A549 (cell line): Measurements from ENCODE around the gene TCF3. TPM values are rescaled to one million over a fixed set of nuclear protein-coding genes. Genes with fewer than 3 reads are reported as not detected.

ENCODE experiments used
- ATAC-seq, 2 experiments: fragments of 200-7000 bp in 1 of 2; fragments of >200 bp in 1 of 2; cut with Nextera tagmentation in 1 of 2; cut with Tn5 transposase in 1 of 2; 3 replicates each; pipeline versions ENCODE4 v1.8.0 to v1.9.1; 2018 to 2020; ENCODE audit warnings: mild to moderate bottlenecking in 1 of 2, moderate library complexity in 1 of 2
- CTCF ChIA-PET: fragments of 300-600 bp; sonication (Branson Sonifier 250); formaldehyde crosslinking; extraction: SDS; loops from one replicate; lab custom pipeline; 2021; ENCODE audit warnings: antibody characterized with exemption, inconsistent platforms; lab: Yijun Ruan, JAX
- POLR2A ChIA-PET: fragments of 350-600 bp; formaldehyde crosslinking; extraction: SDS; loops from one replicate; lab custom pipeline; 2021; ENCODE audit warnings: antibody characterized with exemption, inconsistent platforms; lab: Yijun Ruan, JAX
- DNase-seq, 2 experiments: peaks; one replicate each; pipeline versions ENCODE4 v3.0.0 to v3.0.0-alpha.2; 2011 to 2016; ENCODE audit warnings: low read depth in 1 of 2, low spot score in 1 of 2
- FAIRE-seq: peaks from 2 replicates; lab custom pipeline; 2011; peaks lifted over from hg19 to GRCh38; lab: Jason Lieb, UNC
- H3K27ac ChIP-seq, 2 experiments: fragments of >200 bp; sonication (Bioruptor Twin); formaldehyde crosslinking; 3 replicates each; pipeline ENCODE4 v1.5.1; 2016 to 2017
- H3K4me1 ChIP-seq: fragments of >200 bp; sonication (Bioruptor Twin); formaldehyde crosslinking; 3 replicates; pipeline ENCODE4 v1.6.1; 2016
- H3K4me2 ChIP-seq: fragments of >200 bp; sonication (Bioruptor Twin); formaldehyde crosslinking; 3 replicates; pipeline ENCODE4 v1.6.1; 2016
- H3K4me3 ChIP-seq: fragments of >200 bp; sonication (Bioruptor Twin); formaldehyde crosslinking; 3 replicates; pipeline ENCODE4 v1.5.1; 2016
- H3K9me3 ChIP-seq: fragments of >200 bp; sonication (Bioruptor Twin); formaldehyde crosslinking; 3 replicates; pipeline ENCODE4 v1.6.1; 2016
- ATOH8 ChIP-seq: fragments of 250-450 bp; sonication (Bioruptor Pico); IDR thresholded peaks from 2 replicates; pipeline ENCODE4 v1.5.0; 2020; ENCODE audit warnings: low read depth, mild to moderate bottlenecking, moderate library complexity
- BCL3 ChIP-seq: fragments of >200 bp; sonication (Bioruptor Twin); formaldehyde crosslinking; IDR thresholded peaks from 3 replicates; pipeline ENCODE4 v1.6.1; 2016
- CBX2 ChIP-seq: fragments of 200-600 bp; sonication (generic); IDR thresholded peaks from 2 replicates; pipeline ENCODE4 v1.6.1; 2016; ENCODE audit warnings: low read depth, mild to moderate bottlenecking, borderline replicate concordance
- CHD4 ChIP-seq: fragments of 200-600 bp; sonication (generic); IDR thresholded peaks from 2 replicates; pipeline ENCODE4 v1.6.1; 2016; ENCODE audit warnings: antibody characterized with exemption, mild to moderate bottlenecking, borderline replicate concordance
- CTCF ChIP-seq: fragments of >200 bp; sonication (Bioruptor Twin); formaldehyde crosslinking; IDR thresholded peaks from 3 replicates; pipeline ENCODE4 v1.5.1; 2016
- EHF ChIP-seq: fragments of 250-450 bp; sonication (Bioruptor Pico); IDR thresholded peaks from 2 replicates; pipeline ENCODE4 v1.5.0; 2020; ENCODE audit warnings: mild to moderate bottlenecking
- EP300 ChIP-seq, 2 experiments: fragments of >200 bp; sonication (Bioruptor Twin); formaldehyde crosslinking; IDR thresholded peaks; 2 replicates in 1 of 2; 3 replicates in 1 of 2; pipeline ENCODE4 v1.6.1; 2016 to 2017
- FOXS1 ChIP-seq: fragments of 250-450 bp; sonication (Bioruptor Pico); IDR thresholded peaks from 2 replicates; pipeline ENCODE4 v1.5.0; 2020; ENCODE audit warnings: mild to moderate bottlenecking, moderate library complexity
- HDAC2 ChIP-seq: fragments of 200-600 bp; sonication (generic); IDR thresholded peaks from 2 replicates; pipeline ENCODE4 v1.6.1; 2016
- KDM1A ChIP-seq: fragments of 200-600 bp; sonication (generic); IDR thresholded peaks from 2 replicates; pipeline ENCODE4 v1.6.1; 2016; ENCODE audit warnings: low read depth, mild to moderate bottlenecking
- NPAS2 ChIP-seq: fragments of 250-450 bp; sonication (Bioruptor Pico); IDR thresholded peaks from 2 replicates; pipeline ENCODE4 v1.8.0; 2022; ENCODE audit warnings: mild to moderate bottlenecking, moderate library complexity, borderline replicate concordance
- NR3C1 ChIP-seq: fragments of >200 bp; sonication (Bioruptor Twin); formaldehyde crosslinking; IDR thresholded peaks from 3 replicates; pipeline ENCODE4 v1.6.1; 2017
- PHF8 ChIP-seq: fragments of 200-600 bp; sonication (generic); IDR thresholded peaks from 2 replicates; pipeline ENCODE4 v1.6.1; 2016; ENCODE audit warnings: low read depth, mild to moderate bottlenecking, antibody characterized with exemption, moderate library complexity, borderline replicate concordance
- POLR2A ChIP-seq: IDR thresholded peaks from 2 replicates; pipeline ENCODE4 v1.6.1; 2012; ENCODE audit warnings: mild to moderate bottlenecking, low read length
- RAD21 ChIP-seq, 2 experiments: fragments of >200 bp in 1 of 2; sonication (Bioruptor Twin) in 1 of 2; formaldehyde crosslinking in 1 of 2; IDR thresholded peaks in 1 of 2; conservative IDR thresholded peaks in 1 of 2; 2 replicates in 1 of 2; 3 replicates in 1 of 2; pipeline ENCODE4 v1.6.1; 2012 to 2018; ENCODE audit warnings: inconsistent platforms in 1 of 2
- RCOR1 ChIP-seq: fragments of 150-350 bp; IDR thresholded peaks from 2 replicates; pipeline ENCODE4 v1.6.1; 2014; ENCODE audit warnings: antibody characterized with exemption, low read length, low read depth
- SREBF2 ChIP-seq: fragments of 450-650 bp; IDR thresholded peaks from 2 replicates; pipeline ENCODE4 v1.6.1; 2014; ENCODE audit warnings: mild to moderate bottlenecking, moderate library complexity
- ZNF302 ChIP-seq: fragments of 250-450 bp; sonication (Bioruptor Pico); IDR thresholded peaks from 2 replicates; pipeline ENCODE4 v1.9.0; 2021; ENCODE audit warnings: inconsistent platforms, mild to moderate bottlenecking, moderate library complexity
- ZSCAN20 ChIP-seq: fragments of 250-450 bp; sonication (Bioruptor Pico); IDR thresholded peaks from 2 replicates; pipeline ENCODE4 v1.8.0; 2022; ENCODE audit warnings: mild to moderate bottlenecking, moderate library complexity
- WGBS: methylation state at CpG from one replicate; pipeline ENCODE4 v1.1.6; 2017; ENCODE audit errors: missing lambda C conversion rate; 5-methylcytosine and 5-hydroxymethylcytosine counted together
- polyA plus RNA-seq, 4 experiments: library from polyadenylated mRNA; depleted of rRNA in 3 of 4; stranded (reverse); fragments of >200 nt; fragmentation: RNase III in 1 of 4; extraction: RNeasy Plus Mini Kit Qiagen cat#74134 plus additional on column Dnase treatment in 1 of 4; gene quantifications; 2 replicates in 3 of 4; 3 replicates in 1 of 4; pipeline ENCODE4 v1.2.3, GENCODE V29; 2011 to 2017

TCF3 gene
- polyA plus RNA-seq, 2 of the 4 experiments (the other 2 are of a cell fraction): 25.6 to 52.6 TPM

GRCh38 chr19:1650650-1651567 lies 1.5 kb downstream of the TCF3 start:
- Histone ChIP-seq H3K9me3 (no peaks in the 10 kb centered on the region), H3K27ac (peak overlapping the region; percentile 98 to 100), H3K4me2 (peak overlapping the region; percentile 98), H3K4me3 (peak overlapping the region; percentile 99), H3K4me1 (peaks cover 9% of the 10 kb centered on the region)
- FAIRE-seq: no peak
- CTCF ChIA-PET: interaction anchor here (0.7 to 1.6 kb wide), 5 partner anchors 22 to 207 kb away, joined by 3 to 8 read pairs (median 3); partner anchors contain the start of gene UQCR11
- TF ChIP-seq EHF (CRISPR knock-in tag) (no peak), SREBF2 (no peak), NPAS2 (CRISPR knock-in tag) (no peak), CBX2 (no peak), BCL3 (no peak), NR3C1 (no peak), ZSCAN20 (CRISPR knock-in tag) (no peak), FOXS1 (CRISPR knock-in tag) (no peak), RAD21 (conservative IDR thresholded peaks at IDR 0.05 in 1 of 2, IDR thresholded peaks at IDR 0.05 in 1 of 2) (no peak), KDM1A (no peak), EP300 (IDR thresholded peaks at IDR 0.05) (no peak), POLR2A (no peak), CHD4 (no peak), ATOH8 (CRISPR knock-in tag) (no peak), HDAC2 (no peak)
- ATAC-seq: no peak
- no peak for DNase-seq
- WGBS: 32% methylated on average over 30 of the region's 36 CpGs
- POLR2A ChIA-PET: no interaction called here

GRCh38 chr19:1649706-1650649 lies 2.4 kb downstream of the TCF3 start:
- ChIA-PET POLR2A (no interaction called here), CTCF (interaction anchor here (0.7 to 1.6 kb wide), 5 partner anchors 23 to 205 kb away, joined by 3 to 8 read pairs (median 3); partner anchors contain the start of gene UQCR11)
- H3K27ac ChIP-seq: peak overlapping the region; percentile 98 to 100; a peak in 4 of 6 replicates

More at GRCh38 chr19:1649706-1650649, 2.4 kb downstream of the TCF3 start:
- peak overlapping the region; percentile 98 for H3K4me2 ChIP-seq
- H3K9me3 ChIP-seq: no peaks in the 10 kb centered on the region
- H3K4me3 ChIP-seq: no peak overlapping the region
- DNase-seq (no peak), FAIRE-seq (no peak), ATAC-seq (no peak)
- peaks cover 9% of the 10 kb centered on the region for H3K4me1 ChIP-seq
- TF ChIP-seq CTCF: no peak
- TF ChIP-seq ZNF302 (CRISPR knock-in tag): no peak
- no peak for TF ChIP-seq CHD4
- TF ChIP-seq RCOR1: no peak
- no peak for TF ChIP-seq PHF8
- peak; percentile 52; the same call in 1 of the 2 replicates for TF ChIP-seq KDM1A
- TF ChIP-seq, all 56 proteins: peak for 1
- WGBS: 86% methylated on average over 13 of the region's 20 CpGs
